ENCODE results near the gene CCDC183. TPM values are rescaled to one million over a fixed set of nuclear protein-coding genes. Genes with fewer than 3 reads are reported as not detected.
"Not testable (repeated sequence)": the region's sequence is repeated elsewhere in the genome, so short reads cannot be mapped to it uniquely, and the experiment has no call there.

Gene CCDC183
- total RNA-seq, 1 experiment from 2014 or later = 1.1 TPM

- not testable (repeated sequence) for H4K5ac ChIP-seq (ENCODE audit: insufficient read length, low read depth, low read length); H2BK120ac ChIP-seq (ENCODE audit: low read depth, low read length, poor library complexity, severe bottlenecking); H3K36me3 Mint-ChIP-seq (ENCODE audit: insufficient read depth in 1 of 3, low read depth in 3 of 3); H3K18ac ChIP-seq (ENCODE audit: insufficient read length, low read depth, low read length); H3K9me3 ChIP-seq (ENCODE audit: control insufficient read depth, low read depth, low read length); H3K4me3 Mint-ChIP-seq; H2BK20ac ChIP-seq (ENCODE audit: low read depth, low read length, poor library complexity, severe bottlenecking); H3K23ac ChIP-seq (ENCODE audit: insufficient read length, low read depth, low read length); H3K27me3 ChIP-seq (ENCODE audit: insufficient read depth, low read length); H3K27ac Mint-ChIP-seq; H3K9me3 Mint-ChIP-seq; H4K91ac ChIP-seq (ENCODE audit: insufficient read length, low read depth, low read length); H3K4ac ChIP-seq (ENCODE audit: low read depth, low read length); H3K23me2 ChIP-seq (ENCODE audit: insufficient read length, low read depth, low read length, poor library complexity, severe bottlenecking); H2BK15ac ChIP-seq (ENCODE audit: low read depth, low read length); H3K4me1 ChIP-seq (ENCODE audit: insufficient read depth, low read length); H3K4me2 ChIP-seq (ENCODE audit: insufficient read depth, insufficient read length, low read length); H2AFZ ChIP-seq (ENCODE audit: low read length); H3K79me1 ChIP-seq (ENCODE audit: insufficient read depth, low read depth, low read length, poor library complexity, severe bottlenecking); H2AK5ac ChIP-seq (ENCODE audit: insufficient read length, low read length); H3K9ac ChIP-seq (ENCODE audit: extremely low read depth, insufficient read length, low read length); H3K56ac ChIP-seq (ENCODE audit: insufficient read length, low read depth, low read length); H3K27ac ChIP-seq (ENCODE audit: insufficient read length, low read depth, low read length); H3K79me2 ChIP-seq (ENCODE audit: insufficient read depth, low read length); H4K8ac ChIP-seq (replicated peaks; ENCODE audit: insufficient read length, low read depth, low read length); H2BK12ac ChIP-seq (ENCODE audit: insufficient read length, low read depth, low read length); H3K14ac ChIP-seq (ENCODE audit: insufficient read depth, low read length); H4K20me1 ChIP-seq (ENCODE audit: control insufficient read depth, insufficient read depth, insufficient read length); H3T11ph ChIP-seq (ENCODE audit: low read length); H2BK5ac ChIP-seq (ENCODE audit: insufficient read length, low read length)
- DNase-seq = peak; percentile 84
- no CpG with 5 or more reads among the region's 18 CpGs for WGBS (ENCODE audit: extremely low coverage, insufficient read length, low lambda C conversion rate)
- TF ChIP-seq CTCF (conservative IDR thresholded peaks at IDR 0.05) = peak; percentile 74
- Mint-ChIP-seq H3K27me3 (ENCODE audit: low read depth) (peaks cover 22% of the 10 kb centered on the region), H3K4me1 (peaks cover 11 to 17% of the 10 kb centered on the region in 2 experiments)
Measured at GRCh38 chr9:136766410-136767120, 29.6 kb upstream of the CCDC183 start.
